ENCODE results near the gene ZNF780A. TPM values are rescaled to one million over a fixed set of nuclear protein-coding genes. Genes with fewer than 3 reads are reported as not detected.

Gene ZNF780A
- total RNA-seq, 4 donors from 2014 or later: 2.2 to 21.1 (median 7.8) TPM

GRCh38 chr19:40110570-40110969, 19.8 kb upstream of the ZNF780A start:
- no peaks in the 10 kb centered on the region for H3K4me1 ChIP-seq

GRCh38 chr19:40104754-40105153, 14.0 kb upstream of the ZNF780A start:
- WGBS: 78% methylated on average over 1 of the region's 1 CpG
- peaks cover 5% of the 10 kb centered on the region for H3K27me3 ChIP-seq
- H3K9me3 ChIP-seq: no peaks in the 10 kb centered on the region
- DNase-seq (ENCODE audit: low spot score in 2 of 2): no peak
- no peaks in the 10 kb centered on the region for H3K36me3 ChIP-seq
- TF ChIP-seq EP300 (IDR thresholded peaks at IDR 0.05) (no peak), POLR2AphosphoS5 (IDR thresholded peaks at IDR 0.05) (no peak), CTCF (IDR thresholded peaks at IDR 0.05) (no peak), POLR2A (IDR thresholded peaks at IDR 0.05) (no peak)
- no peak overlapping the region for H3K4me3 ChIP-seq
- H3K27ac ChIP-seq: no peak overlapping the region
- H3K4me1 ChIP-seq: no peaks in the 10 kb centered on the region

More at GRCh38 chr19:40110570-40110969, 19.8 kb upstream of the ZNF780A start:
- Histone ChIP-seq H3K9me3 (no peaks in the 10 kb centered on the region), H3K27ac (no peak overlapping the region), H3K4me3 (no peak overlapping the region), H3K36me3 (no peaks in the 10 kb centered on the region), H3K27me3 (no peaks in the 10 kb centered on the region)
- TF ChIP-seq CTCF (IDR thresholded peaks at IDR 0.05) (no peak), EP300 (IDR thresholded peaks at IDR 0.05) (no peak)
- no peak for DNase-seq (ENCODE audit: low spot score in 2 of 2)
- 74% methylated on average over 2 of the region's 2 CpGs for WGBS

GRCh38 chr19:40103600-40103999, 12.9 kb upstream of the ZNF780A start:
- Histone ChIP-seq H3K27me3 (peaks cover 10% of the 10 kb centered on the region), H3K9me3 (no peaks in the 10 kb centered on the region), H3K4me3 (no peak overlapping the region), H3K4me1 (no peaks in the 10 kb centered on the region), H3K27ac (no peak overlapping the region), H3K36me3 (no peaks in the 10 kb centered on the region)
- no peak for TF ChIP-seq POLR2A (IDR thresholded peaks at IDR 0.05)
- no peak for TF ChIP-seq POLR2AphosphoS5 (IDR thresholded peaks at IDR 0.05)
- TF ChIP-seq EP300 (IDR thresholded peaks at IDR 0.05): no peak
- TF ChIP-seq CTCF (IDR thresholded peaks at IDR 0.05): no peak
- 87% methylated on average over 4 of the region's 4 CpGs for WGBS
- DNase-seq (ENCODE audit: low spot score in 2 of 2): no peak

- 87% methylated on average over 1 of the region's 1 CpG for WGBS
- no peaks in the 10 kb centered on the region for H3K36me3 ChIP-seq
- TF ChIP-seq CTCF (IDR thresholded peaks at IDR 0.05) (no peak), EP300 (IDR thresholded peaks at IDR 0.05) (no peak), POLR2AphosphoS5 (IDR thresholded peaks at IDR 0.05) (no peak), POLR2A (IDR thresholded peaks at IDR 0.05) (no peak)
- no peak overlapping the region for H3K27ac ChIP-seq
- peaks cover 16% of the 10 kb centered on the region for H3K27me3 ChIP-seq
- no peaks in the 10 kb centered on the region for H3K9me3 ChIP-seq
- no peak for DNase-seq (ENCODE audit: low spot score in 2 of 2)
- H3K4me1 ChIP-seq: no peaks in the 10 kb centered on the region
- H3K4me3 ChIP-seq: no peak overlapping the region
These were observed 11.1 kb upstream of the ZNF780A start for GRCh38 chr19:40101813-40102212.

- Histone ChIP-seq H3K36me3 (no peaks in the 10 kb centered on the region), H3K4me1 (peaks cover 18% of the 10 kb centered on the region), H3K27ac (no peak overlapping the region), H3K27me3 (peaks cover 22% of the 10 kb centered on the region), H3K9me3 (no peaks in the 10 kb centered on the region), H3K4me3 (no peak overlapping the region)
- TF ChIP-seq POLR2A (IDR thresholded peaks at IDR 0.05): no peak
- no peak for TF ChIP-seq POLR2AphosphoS5 (IDR thresholded peaks at IDR 0.05)
- TF ChIP-seq CTCF (IDR thresholded peaks at IDR 0.05): no peak
- no peak for TF ChIP-seq EP300 (IDR thresholded peaks at IDR 0.05)
- 81% methylated on average over 1 of the region's 1 CpG for WGBS
- DNase-seq (ENCODE audit: low spot score in 2 of 2): no peak
These were observed 2.7 kb upstream of the ZNF780A start for GRCh38 chr19:40093416-40093815.

Data from suprapubic skin (tissue), 4 donors.